Measurements from ENCODE around the gene GPR107.

GRCh38 chr9:130137641-130138081 lies 84.0 kb downstream of the GPR107 start:
- TF ChIP-seq GATA2 (IDR thresholded peaks at IDR 0.05; ENCODE audit: low read depth, low read length) (no peak), GATA3 (IDR thresholded peaks at IDR 0.05; ENCODE audit: low read depth, low read length) (no peak)
